ENCODE results near the gene USP19. TPM values are rescaled to one million over a fixed set of nuclear protein-coding genes. Genes with fewer than 3 reads are reported as not detected.

USP19 gene
- total RNA-seq, 2 experiments from 2014 or later = 49.4 to 69.4 TPM

GRCh38 chr3:49163609-49164008, 43.0 kb upstream of the USP19 start:
- H3K4me1 ChIP-seq (ENCODE audit: insufficient read depth, low read length, poor library complexity, severe bottlenecking) = peaks cover 16% of the 10 kb centered on the region
- no peak for DNase-seq (ENCODE audit: low spot score)
- no peak overlapping the region for H3K4me3 ChIP-seq (ENCODE audit: low read depth, low read length, poor library complexity, severe bottlenecking)
- H3K79me2 ChIP-seq (ENCODE audit: insufficient read depth, low read depth, low read length) = peaks cover 10% of the 10 kb centered on the region; the same call in 1 of the 2 replicates
- H3K4me2 ChIP-seq (ENCODE audit: low read length) = no peak overlapping the region
- intact Hi-C loops (cut with micrococcal nuclease; ENCODE audit: unreplicated experiment) = no loop called here
- peaks cover 30% of the 10 kb centered on the region for H3K36me3 ChIP-seq (ENCODE audit: insufficient read depth, low read length)
- no peaks in the 10 kb centered on the region for H3K9me2 ChIP-seq (ENCODE audit: insufficient read depth, low read length)
- TF ChIP-seq EZH2phosphoT487 (IDR thresholded peaks at IDR 0.05; ENCODE audit: borderline replicate concordance, low read depth, low read length) = no peak
- TF ChIP-seq CTCF (conservative IDR thresholded peaks at IDR 0.05; ENCODE audit: low read length) = no peak
- H3K9me3 ChIP-seq (ENCODE audit: low read length) = peaks cover 4% of the 10 kb centered on the region; the same call in 1 of the 2 replicates
- CTCF ChIA-PET (ENCODE audit: unreplicated experiment) = no interaction called here
- H4K20me1 ChIP-seq (ENCODE audit: insufficient read depth, low read length) = no peaks in the 10 kb centered on the region
- no peak overlapping the region for H3K27ac ChIP-seq (ENCODE audit: low read depth, low read length, poor library complexity, severe bottlenecking)
- POLR2A ChIA-PET = interaction anchor here (0.6 kb wide), 1 partner anchor 139 kb away, joined by 3 read pairs; no protein-coding TSS in a partner anchor
- BruUV-seq (replicated peaks) = no TSS peak
- H2AFZ ChIP-seq (ENCODE audit: low read length) = no peak overlapping the region

GRCh38 chr3:49162751-49163419, 42.3 kb upstream of the USP19 start:
- CTCF ChIA-PET (ENCODE audit: unreplicated experiment) = no interaction called here
- H2AFZ ChIP-seq (ENCODE audit: low read length) = no peak overlapping the region
- no peak for TF ChIP-seq CTCF (conservative IDR thresholded peaks at IDR 0.05; ENCODE audit: low read length)
- TF ChIP-seq EZH2phosphoT487 (IDR thresholded peaks at IDR 0.05; ENCODE audit: borderline replicate concordance, low read depth, low read length) = no peak
- BruUV-seq (replicated peaks) = no TSS peak
- peaks cover 30% of the 10 kb centered on the region for H3K36me3 ChIP-seq (ENCODE audit: insufficient read depth, low read length)
- H3K4me2 ChIP-seq (ENCODE audit: low read length) = no peak overlapping the region
- peaks cover 4% of the 10 kb centered on the region; the same call in 1 of the 2 replicates for H3K9me3 ChIP-seq (ENCODE audit: low read length)
- H4K20me1 ChIP-seq (ENCODE audit: insufficient read depth, low read length) = no peaks in the 10 kb centered on the region
- H3K79me2 ChIP-seq (ENCODE audit: insufficient read depth, low read depth, low read length) = peaks cover 10% of the 10 kb centered on the region; the same call in 1 of the 2 replicates
- no peak overlapping the region for H3K4me3 ChIP-seq (ENCODE audit: low read depth, low read length, poor library complexity, severe bottlenecking)
- H3K4me1 ChIP-seq (ENCODE audit: insufficient read depth, low read length, poor library complexity, severe bottlenecking) = peaks cover 16% of the 10 kb centered on the region
- intact Hi-C loops (cut with micrococcal nuclease; ENCODE audit: unreplicated experiment) = no loop called here
- no peaks in the 10 kb centered on the region for H3K9me2 ChIP-seq (ENCODE audit: insufficient read depth, low read length)
- no peak for DNase-seq (ENCODE audit: low spot score)
- POLR2A ChIA-PET = no interaction called here
- no peak overlapping the region for H3K27ac ChIP-seq (ENCODE audit: low read depth, low read length, poor library complexity, severe bottlenecking)

- BruUV-seq (replicated peaks) = no TSS peak
- Histone ChIP-seq H2AFZ (ENCODE audit: low read length) (no peak overlapping the region), H3K9me2 (ENCODE audit: insufficient read depth, low read length) (no peaks in the 10 kb centered on the region), H3K9me3 (ENCODE audit: low read length) (peaks cover 4% of the 10 kb centered on the region; the same call in 1 of the 2 replicates), H3K36me3 (ENCODE audit: insufficient read depth, low read length) (peaks cover 30% of the 10 kb centered on the region), H4K20me1 (ENCODE audit: insufficient read depth, low read length) (no peaks in the 10 kb centered on the region), H3K27ac (ENCODE audit: low read depth, low read length, poor library complexity, severe bottlenecking) (no peak overlapping the region), H3K79me2 (ENCODE audit: insufficient read depth, low read depth, low read length) (peaks cover 10% of the 10 kb centered on the region; the same call in 1 of the 2 replicates), H3K4me1 (ENCODE audit: insufficient read depth, low read length, poor library complexity, severe bottlenecking) (peaks cover 16% of the 10 kb centered on the region), H3K4me3 (ENCODE audit: low read depth, low read length, poor library complexity, severe bottlenecking) (no peak overlapping the region), H3K4me2 (ENCODE audit: low read length) (no peak overlapping the region)
- CTCF ChIA-PET (ENCODE audit: unreplicated experiment) = no interaction called here
- DNase-seq (ENCODE audit: low spot score) = no peak
- intact Hi-C loops (cut with micrococcal nuclease; ENCODE audit: unreplicated experiment) = no loop called here
- POLR2A ChIA-PET = no interaction called here
- TF ChIP-seq CTCF (conservative IDR thresholded peaks at IDR 0.05; ENCODE audit: low read length) = no peak
- TF ChIP-seq EZH2phosphoT487 (IDR thresholded peaks at IDR 0.05; ENCODE audit: borderline replicate concordance, low read depth, low read length) = no peak
Measured at GRCh38 chr3:49161808-49162530, 41.3 kb upstream of the USP19 start.
